Gastroesophageal sphincter (tissue), 4 donors: ENCODE measurements around the gene KRTAP5-11. TPM values are rescaled to one million over a fixed set of nuclear protein-coding genes. Genes with fewer than 3 reads are reported as not detected.
"Not testable (repeated sequence)": the region's sequence is repeated elsewhere in the genome, so short reads cannot be mapped to it uniquely, and the experiment has no call there.

Experiments used
- ATAC-seq: fragments of 150-250 bp; one replicate; pipeline ENCODE4 v1.9.1; 2016; ENCODE audit warnings: mild to moderate bottlenecking, moderate library complexity
- H3K27ac ChIP-seq, 4 donors: fragments of 200-600 bp; sonication (generic) in 3 of 4; 1 replicate in 3 of 4; 2 replicates in 1 of 4; pipeline ENCODE4 v1.5.1; 2016 to 2019
- H3K27me3 ChIP-seq: fragments of 200-600 bp; sonication (generic); one replicate; pipeline ENCODE4 v1.5.1; 2019
- H3K36me3 ChIP-seq, 2 donors: fragments of 200-600 bp; sonication (generic); one replicate each; pipeline ENCODE4 v1.5.1; 2019; ENCODE audit warnings: control low read depth in 1 of 2
- H3K4me1 ChIP-seq, 3 donors: fragments of 200-600 bp; sonication (generic); 1 replicate in 2 of 3; 2 replicates in 1 of 3; pipeline ENCODE4 v1.5.1; 2016 to 2019; ENCODE audit warnings: control low read depth in 2 of 3
- H3K4me3 ChIP-seq, 2 donors: fragments of 200-600 bp; sonication (generic); one replicate each; pipeline ENCODE4 v1.5.1; 2019; ENCODE audit warnings: mild to moderate bottlenecking in 1 of 2, moderate library complexity in 1 of 2
- H3K9me3 ChIP-seq, 3 donors: fragments of 200-600 bp; sonication (generic); one replicate each; pipeline ENCODE4 v1.5.1; 2017 to 2019; ENCODE audit warnings: control low read depth in 2 of 3
- EP300 ChIP-seq: sonication (generic); formaldehyde crosslinking; IDR thresholded peaks from one replicate; pipeline ENCODE4 v1.6.1; 2017; ENCODE audit warnings: antibody characterized with exemption, mild to moderate bottlenecking
- POLR2A ChIP-seq, 2 donors: fragments of 450-650 bp; IDR thresholded peaks; one replicate each; pipeline ENCODE4 v1.6.1; 2017; ENCODE audit warnings: antibody characterized with exemption in 2 of 2, mild to moderate bottlenecking in 2 of 2, moderate library complexity in 1 of 2
- POLR2AphosphoS5 ChIP-seq: sonication (generic); formaldehyde crosslinking; IDR thresholded peaks from one replicate; pipeline ENCODE4 v1.6.1; 2017; ENCODE audit warnings: antibody characterized with exemption
- WGBS, 2 donors: methylation state at CpG; one replicate each; pipeline ENCODE4 v1.1.5; 2018; ENCODE audit warnings: low coverage in 1 of 2; 5-methylcytosine and 5-hydroxymethylcytosine counted together
- total RNA-seq, 4 donors: library from RNA; depleted of rRNA; stranded (reverse); fragments of >200 nt; gene quantifications; one replicate each; pipeline ENCODE4 v1.1.0, GENCODE V29; 2016
- TF ChIP-seq, protein P1 (sequence below), 4 experiments: fragments of 200-600 bp in 2 of 4; fragments of 450-650 bp in 2 of 4; sonication (generic) in 1 of 4; IDR thresholded peaks; one replicate each; pipeline ENCODE4 v1.5.1; 2017 to 2019; ENCODE audit warnings: antibody characterized with exemption in 4 of 4, mild to moderate bottlenecking in 2 of 4, moderate library complexity in 2 of 4

The KRTAP5-11 gene
- total RNA-seq, 4 donors from 2014 or later: not detected

DNA sequence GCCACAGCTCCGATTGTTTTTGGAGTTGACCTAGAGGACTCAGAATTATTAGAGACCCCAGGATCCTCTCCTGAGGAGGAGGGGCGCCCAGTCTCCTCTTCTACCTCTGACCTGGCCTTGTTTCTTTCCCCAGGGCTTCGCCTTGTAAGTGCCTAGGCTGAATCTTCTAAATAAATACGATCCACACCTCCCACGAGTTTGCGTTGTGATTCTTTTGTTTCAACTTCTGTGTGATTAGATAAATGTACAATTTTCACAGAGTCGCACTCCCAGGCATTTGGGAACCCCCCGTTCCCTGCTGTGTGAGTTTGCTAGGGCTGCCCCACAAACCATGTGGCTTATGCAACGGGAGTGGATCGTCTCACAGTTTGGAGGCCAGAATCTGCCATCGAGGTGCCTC, 43.7 kb downstream of the KRTAP5-11 start:
- TF ChIP-seq, protein P1, sequence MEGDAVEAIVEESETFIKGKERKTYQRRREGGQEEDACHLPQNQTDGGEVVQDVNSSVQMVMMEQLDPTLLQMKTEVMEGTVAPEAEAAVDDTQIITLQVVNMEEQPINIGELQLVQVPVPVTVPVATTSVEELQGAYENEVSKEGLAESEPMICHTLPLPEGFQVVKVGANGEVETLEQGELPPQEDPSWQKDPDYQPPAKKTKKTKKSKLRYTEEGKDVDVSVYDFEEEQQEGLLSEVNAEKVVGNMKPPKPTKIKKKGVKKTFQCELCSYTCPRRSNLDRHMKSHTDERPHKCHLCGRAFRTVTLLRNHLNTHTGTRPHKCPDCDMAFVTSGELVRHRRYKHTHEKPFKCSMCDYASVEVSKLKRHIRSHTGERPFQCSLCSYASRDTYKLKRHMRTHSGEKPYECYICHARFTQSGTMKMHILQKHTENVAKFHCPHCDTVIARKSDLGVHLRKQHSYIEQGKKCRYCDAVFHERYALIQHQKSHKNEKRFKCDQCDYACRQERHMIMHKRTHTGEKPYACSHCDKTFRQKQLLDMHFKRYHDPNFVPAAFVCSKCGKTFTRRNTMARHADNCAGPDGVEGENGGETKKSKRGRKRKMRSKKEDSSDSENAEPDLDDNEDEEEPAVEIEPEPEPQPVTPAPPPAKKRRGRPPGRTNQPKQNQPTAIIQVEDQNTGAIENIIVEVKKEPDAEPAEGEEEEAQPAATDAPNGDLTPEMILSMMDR (IDR thresholded peaks at IDR 0.05): no peak
- no peak for TF ChIP-seq EP300
- no peak for TF ChIP-seq POLR2AphosphoS5
- TF ChIP-seq POLR2A (IDR thresholded peaks at IDR 0.05): no peak

GRCh38 chr11:71538666-71538990, 44.0 kb downstream of the KRTAP5-11 start:
- H3K4me1 ChIP-seq: no peaks in the 10 kb centered on the region
- peaks cover 4% of the 10 kb centered on the region for H3K27me3 ChIP-seq
- H3K36me3 ChIP-seq: no peaks in the 10 kb centered on the region
- no peak for ATAC-seq
- H3K4me3 ChIP-seq: no peak overlapping the region
- H3K27ac ChIP-seq: no peak overlapping the region
- no peak for TF ChIP-seq POLR2AphosphoS5
- no peak for TF ChIP-seq EP300
- TF ChIP-seq, protein P1 (IDR thresholded peaks at IDR 0.05): no peak
- TF ChIP-seq POLR2A (IDR thresholded peaks at IDR 0.05): no peak
- 71 to 83% methylated on average over 1 to 4 of the region's 4 CpGs for WGBS, 2 donors
- H3K9me3 ChIP-seq: no peaks in the 10 kb centered on the region

More for the DNA sequence above, 43.7 kb downstream of the KRTAP5-11 start:
- Histone ChIP-seq H3K9me3 (no peaks in the 10 kb centered on the region), H3K27ac (no peak overlapping the region), H3K27me3 (peaks cover 4% of the 10 kb centered on the region), H3K4me1 (no peaks in the 10 kb centered on the region), H3K36me3 (no peaks in the 10 kb centered on the region), H3K4me3 (no peak overlapping the region)
- WGBS, 2 donors: 63 to 87% methylated on average over 5 to 6 of the region's 11 CpGs
- ATAC-seq: no peak

GRCh38 chr11:71537977-71538665, 44.6 kb downstream of the KRTAP5-11 start, which contains the start of gene KRTAP5-8:
TSS of gene KRTAP5-8 (plus strand) at chr11:71538025. CDS start at chr11:71538056, 31 bp downstream.
- not testable (repeated sequence) for ATAC-seq, H3K27me3 ChIP-seq, H3K27ac ChIP-seq, H3K4me3 ChIP-seq, H3K36me3 ChIP-seq, H3K9me3 ChIP-seq, H3K4me1 ChIP-seq
- no CpG with 5 or more reads among the region's 4 CpGs for WGBS, 2 donors

- TF ChIP-seq EP300 (no peak), POLR2AphosphoS5 (no peak), POLR2A (IDR thresholded peaks at IDR 0.05) (no peak)
- TF ChIP-seq, protein P1 (IDR thresholded peaks at IDR 0.05): no peak
- no peaks in the 10 kb centered on the region for H3K4me1 ChIP-seq
- H3K4me3 ChIP-seq: no peak overlapping the region
- no peak overlapping the region for H3K27ac ChIP-seq
- WGBS, 2 donors: 64 to 77% methylated on average over 2 to 9 of the region's 9 CpGs
- H3K27me3 ChIP-seq: no peaks in the 10 kb centered on the region
- H3K36me3 ChIP-seq: no peaks in the 10 kb centered on the region
- no peaks in the 10 kb centered on the region for H3K9me3 ChIP-seq
- no peak for ATAC-seq
Measured at GRCh38 chr11:71537537-71537936, 45.1 kb downstream of the KRTAP5-11 start.

DNA sequence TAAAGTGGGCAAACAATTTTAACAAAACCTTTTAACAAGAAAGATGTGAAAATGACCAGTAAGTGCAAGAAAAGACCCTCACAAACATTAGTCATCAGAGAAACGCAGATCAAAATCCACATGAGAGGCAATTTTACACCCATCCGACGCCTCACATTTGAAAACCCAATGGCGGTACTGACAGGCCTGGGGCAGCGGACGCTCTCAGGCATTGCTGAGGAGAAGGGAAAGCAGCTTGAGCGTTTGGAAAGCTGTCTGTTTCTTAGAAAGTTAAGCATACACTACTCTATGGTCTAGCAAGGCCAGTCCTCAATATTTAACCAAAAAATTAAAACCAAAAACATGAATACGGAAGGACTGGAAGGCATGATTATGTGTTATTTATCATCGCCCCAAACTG, 46.9 kb downstream of the KRTAP5-11 start:
- Histone ChIP-seq H3K4me3 (no peak overlapping the region), H3K9me3 (no peaks in the 10 kb centered on the region), H3K27ac (no peak overlapping the region), H3K27me3 (no peaks in the 10 kb centered on the region), H3K4me1 (no peaks in the 10 kb centered on the region), H3K36me3 (no peaks in the 10 kb centered on the region)
- 82 to 86% methylated on average over 8 to 9 of the region's 9 CpGs for WGBS, 2 donors
- no peak for ATAC-seq
- TF ChIP-seq, protein P1 (IDR thresholded peaks at IDR 0.05): no peak
- TF ChIP-seq EP300 (no peak), POLR2AphosphoS5 (no peak), POLR2A (IDR thresholded peaks at IDR 0.05) (no peak)

DNA sequence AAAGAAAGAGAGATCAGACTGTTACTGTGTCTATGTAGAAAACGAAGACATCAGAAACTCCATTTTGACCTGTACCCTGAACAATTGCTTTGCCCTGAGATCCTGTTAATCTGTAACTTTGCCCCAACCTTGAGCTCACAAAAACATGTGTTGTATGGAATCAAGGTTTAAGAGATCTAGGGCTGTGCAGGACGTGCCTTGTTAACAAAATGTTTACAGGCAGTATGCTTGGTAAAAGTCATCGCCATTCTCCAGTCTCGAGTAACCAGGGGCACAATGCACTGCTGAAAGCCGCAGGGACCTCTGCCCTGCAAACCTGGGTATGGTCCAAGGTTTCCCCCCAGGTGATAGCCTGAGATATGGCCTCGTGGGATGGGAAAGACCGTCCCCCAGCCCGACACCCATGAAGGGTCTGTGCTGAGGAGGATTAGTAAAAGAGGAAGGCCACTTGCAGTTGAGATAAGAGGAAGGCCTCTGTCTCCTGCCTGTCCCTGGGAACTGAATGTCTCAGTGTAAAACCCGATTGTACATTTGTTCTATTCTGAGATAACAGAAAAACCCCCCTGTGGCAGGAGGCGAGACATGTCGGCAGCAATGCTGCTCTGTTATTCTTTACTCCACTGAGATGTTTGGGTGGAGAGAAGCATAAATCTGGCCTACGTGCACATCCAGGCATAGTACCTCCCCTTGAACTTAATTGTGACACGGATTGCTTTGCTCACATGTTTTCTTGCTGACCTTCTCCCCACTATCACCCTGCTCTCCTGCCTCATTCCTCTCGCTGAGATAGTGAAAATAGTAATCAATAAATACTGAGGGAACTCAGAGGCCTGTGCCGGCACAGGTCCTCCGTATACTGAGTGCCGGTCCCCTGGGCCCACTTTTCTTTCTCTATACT, 47.7 kb downstream of the KRTAP5-11 start:
- not testable (repeated sequence) for H3K9me3 ChIP-seq, H3K36me3 ChIP-seq, H3K27me3 ChIP-seq, H3K4me1 ChIP-seq, H3K4me3 ChIP-seq, H3K27ac ChIP-seq, ATAC-seq
- 69 to 80% methylated on average over 8 to 14 of the region's 17 CpGs for WGBS, 2 donors
